ENCODE data around the gene BOC.

BOC gene

DNA sequence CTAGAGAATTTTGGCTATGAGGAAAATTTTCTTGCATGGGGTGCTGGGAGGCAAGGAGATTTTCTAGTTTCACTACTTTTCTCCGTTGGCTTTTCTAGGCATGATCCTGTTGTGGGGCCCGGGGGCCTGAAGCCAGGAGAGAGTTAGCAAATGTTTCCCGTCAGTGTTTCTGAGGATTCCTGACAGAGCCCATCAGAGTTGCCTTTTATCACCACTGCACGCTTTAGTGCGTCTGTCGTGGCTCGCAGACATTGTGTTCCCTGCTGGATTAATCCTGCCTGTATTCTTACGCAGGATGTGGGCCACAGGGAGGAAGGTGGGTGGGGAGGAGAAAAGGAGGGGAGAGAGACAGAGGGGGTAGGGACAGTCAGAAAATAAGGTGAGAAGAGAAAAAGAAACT, 18.1 kb upstream of the BOC start:
- H3K4me3 ChIP-seq (ENCODE audit: low read depth, low read length), result no peak overlapping the region
- TF ChIP-seq, protein P1, sequence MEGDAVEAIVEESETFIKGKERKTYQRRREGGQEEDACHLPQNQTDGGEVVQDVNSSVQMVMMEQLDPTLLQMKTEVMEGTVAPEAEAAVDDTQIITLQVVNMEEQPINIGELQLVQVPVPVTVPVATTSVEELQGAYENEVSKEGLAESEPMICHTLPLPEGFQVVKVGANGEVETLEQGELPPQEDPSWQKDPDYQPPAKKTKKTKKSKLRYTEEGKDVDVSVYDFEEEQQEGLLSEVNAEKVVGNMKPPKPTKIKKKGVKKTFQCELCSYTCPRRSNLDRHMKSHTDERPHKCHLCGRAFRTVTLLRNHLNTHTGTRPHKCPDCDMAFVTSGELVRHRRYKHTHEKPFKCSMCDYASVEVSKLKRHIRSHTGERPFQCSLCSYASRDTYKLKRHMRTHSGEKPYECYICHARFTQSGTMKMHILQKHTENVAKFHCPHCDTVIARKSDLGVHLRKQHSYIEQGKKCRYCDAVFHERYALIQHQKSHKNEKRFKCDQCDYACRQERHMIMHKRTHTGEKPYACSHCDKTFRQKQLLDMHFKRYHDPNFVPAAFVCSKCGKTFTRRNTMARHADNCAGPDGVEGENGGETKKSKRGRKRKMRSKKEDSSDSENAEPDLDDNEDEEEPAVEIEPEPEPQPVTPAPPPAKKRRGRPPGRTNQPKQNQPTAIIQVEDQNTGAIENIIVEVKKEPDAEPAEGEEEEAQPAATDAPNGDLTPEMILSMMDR (IDR thresholded peaks at IDR 0.05; ENCODE audit: low read depth, low read length, missing control alignments), result no peak
- no peak for DNase-seq (ENCODE audit: low read depth)

DNA sequence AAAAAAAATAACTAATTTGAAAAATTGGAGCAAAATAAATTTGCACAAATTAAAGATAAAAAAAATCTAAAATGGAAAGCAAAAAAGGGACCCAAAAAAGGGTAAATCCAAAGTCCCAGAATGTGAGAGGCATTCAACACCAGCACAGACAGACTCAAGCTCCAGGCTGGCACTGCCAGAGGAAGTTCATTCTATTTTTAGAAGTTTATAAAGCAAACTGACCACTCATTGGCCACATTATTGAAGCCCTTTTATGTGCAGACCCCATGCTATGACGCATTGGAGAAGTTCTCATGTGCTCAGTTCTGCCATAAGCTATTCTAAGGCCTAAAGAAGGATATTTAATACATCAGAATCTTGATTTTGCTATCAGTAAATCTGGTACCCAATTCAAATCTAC, 17.6 kb upstream of the BOC start:
- TF ChIP-seq, protein P1 (IDR thresholded peaks at IDR 0.05; ENCODE audit: low read depth, low read length, missing control alignments), result no peak
- DNase-seq (ENCODE audit: low read depth), result no peak
- H3K4me3 ChIP-seq (ENCODE audit: low read depth, low read length), result no peak overlapping the region

DNA sequence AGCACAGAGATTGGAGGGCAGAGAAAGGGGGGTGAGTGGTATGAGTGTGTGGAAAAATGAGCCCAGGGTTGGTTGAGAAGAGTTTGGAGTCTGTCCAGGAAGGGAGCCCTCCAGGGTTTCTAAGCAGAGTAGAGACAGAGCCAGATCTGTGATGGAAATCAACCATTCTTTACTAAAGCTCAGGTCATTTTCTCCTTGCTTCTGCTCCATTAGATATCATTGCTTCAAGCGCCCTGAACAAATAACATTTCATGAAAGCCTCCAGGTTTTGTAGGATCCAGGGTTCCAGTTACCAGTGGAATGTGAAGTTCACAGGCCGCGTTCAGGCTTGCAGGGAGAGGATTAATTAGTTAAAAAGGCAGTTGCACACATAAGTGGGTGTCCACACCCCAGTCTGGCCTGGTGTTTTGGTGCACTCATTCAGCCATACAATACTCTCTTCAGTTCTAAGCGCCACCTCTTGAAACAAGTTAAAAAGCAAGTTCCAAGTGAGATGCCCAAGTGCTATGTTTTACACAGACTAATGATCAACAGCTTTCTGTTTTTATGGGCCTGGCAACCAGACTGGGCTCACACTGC, 16.4 kb upstream of the BOC start:
- TF ChIP-seq, protein P1 (IDR thresholded peaks at IDR 0.05; ENCODE audit: low read depth, low read length, missing control alignments), result no peak
- no peak overlapping the region for H3K4me3 ChIP-seq (ENCODE audit: low read depth, low read length)
- no peak for DNase-seq (ENCODE audit: low read depth)

DNA sequence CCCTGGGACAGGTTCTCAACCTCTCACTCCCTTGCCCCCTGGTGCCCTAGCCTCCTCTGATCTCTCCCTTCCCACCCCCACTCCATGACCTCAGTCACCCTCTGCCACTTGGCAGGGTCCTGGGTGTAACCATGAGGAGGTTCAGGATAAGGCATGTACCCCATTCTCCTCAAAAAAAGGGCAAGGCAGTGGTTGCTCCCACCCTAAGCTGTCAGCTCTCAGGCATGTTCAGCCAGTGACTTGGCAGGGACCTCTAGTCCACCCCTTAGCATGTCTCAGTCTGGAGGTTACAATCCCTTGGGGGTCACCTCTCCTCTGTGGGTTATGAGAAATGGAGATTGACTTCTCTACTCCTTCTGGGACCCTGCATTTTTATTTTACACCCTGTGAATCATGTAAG, 11.0 kb upstream of the BOC start:
- no peak overlapping the region for H3K4me3 ChIP-seq (ENCODE audit: low read depth, low read length)
- no peak for DNase-seq (ENCODE audit: low read depth)
- TF ChIP-seq, protein P1 (IDR thresholded peaks at IDR 0.05; ENCODE audit: low read depth, low read length, missing control alignments), result no peak

DNA sequence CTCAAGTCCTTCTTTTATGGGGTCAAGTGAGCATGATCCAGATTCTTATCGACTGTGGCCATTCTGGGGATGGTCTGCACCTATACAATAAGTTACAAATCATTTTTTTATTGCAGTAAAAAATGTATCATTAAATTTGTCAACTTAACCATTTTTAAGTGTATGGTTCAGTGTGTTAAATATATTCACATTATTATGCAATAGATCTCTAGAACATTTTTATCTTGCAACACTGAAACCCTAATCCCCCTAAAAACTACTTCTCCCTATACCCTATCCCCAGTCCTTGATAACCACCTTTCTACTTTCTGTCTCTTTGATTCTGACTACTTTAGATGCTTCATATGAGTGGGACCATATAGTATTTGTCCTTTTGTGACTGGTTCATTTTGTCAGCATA, 10.4 kb upstream of the BOC start:
- no peak overlapping the region for H3K4me3 ChIP-seq (ENCODE audit: low read depth, low read length)
- DNase-seq (ENCODE audit: low read depth), result no peak
- TF ChIP-seq, protein P1 (IDR thresholded peaks at IDR 0.05; ENCODE audit: low read depth, low read length, missing control alignments), result no peak

DNA sequence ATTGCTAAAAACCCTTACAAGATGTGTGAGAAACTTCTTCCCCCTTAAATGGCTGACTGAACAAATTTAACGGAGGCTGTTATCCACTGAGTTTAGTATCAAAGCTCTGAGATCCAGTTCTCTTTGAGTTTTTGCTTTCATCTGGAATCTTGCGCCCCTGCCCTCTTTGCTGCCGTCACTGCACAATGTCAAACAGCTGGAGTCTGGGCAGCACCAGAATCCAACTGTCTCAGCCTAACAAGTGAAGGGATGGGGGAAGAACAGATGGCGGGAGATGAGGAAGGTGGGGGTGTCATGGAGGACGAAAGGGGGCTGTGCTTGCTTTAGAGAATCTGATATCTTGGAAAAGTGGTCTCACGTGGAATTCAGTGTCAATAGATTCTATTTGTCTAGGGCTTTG, 7.0 kb upstream of the BOC start:
- H3K4me3 ChIP-seq (ENCODE audit: low read depth, low read length), result no peak overlapping the region
- DNase-seq (ENCODE audit: low read depth), result no peak
- TF ChIP-seq, protein P1 (IDR thresholded peaks at IDR 0.05; ENCODE audit: low read depth, low read length, missing control alignments), result no peak

DNA sequence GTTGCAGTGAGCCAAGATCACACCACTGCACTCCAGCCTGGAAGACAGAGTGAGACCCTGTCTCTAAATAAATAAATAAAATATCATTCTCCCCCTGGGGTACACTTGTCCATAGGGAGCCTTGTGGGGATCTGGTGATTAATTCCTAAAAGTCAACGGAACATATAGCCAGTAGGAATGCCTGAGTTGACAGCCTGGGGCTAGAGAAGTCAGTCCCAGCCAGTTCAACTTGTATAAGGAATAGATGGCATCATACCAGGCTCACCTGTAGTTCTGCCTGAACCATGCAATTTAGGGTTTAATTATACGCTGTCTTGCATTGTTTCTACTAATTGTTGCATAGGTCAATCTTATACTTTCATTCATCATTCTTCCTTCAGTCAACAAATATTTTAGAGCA, 5.9 kb upstream of the BOC start:
- TF ChIP-seq, protein P1 (IDR thresholded peaks at IDR 0.05; ENCODE audit: low read depth, low read length, missing control alignments), result no peak
- no peak for DNase-seq (ENCODE audit: low read depth)

More for the DNA sequence above, 5.9 kb upstream of the BOC start:
- H3K4me3 ChIP-seq (ENCODE audit: low read depth, low read length), result no peak overlapping the region

Measured in GM12864 (cell line).